ENCODE measurements around the gene SPNS2. TPM values are rescaled to one million over a fixed set of nuclear protein-coding genes. Genes with fewer than 3 reads are reported as not detected.

SPNS2 gene
- total and polyA plus RNA-seq, 2 of the 8 experiments (the other 6 are each of a cell fraction or from before 2014, with no cell fraction given): 1.2 to 1.5 TPM

DNA sequence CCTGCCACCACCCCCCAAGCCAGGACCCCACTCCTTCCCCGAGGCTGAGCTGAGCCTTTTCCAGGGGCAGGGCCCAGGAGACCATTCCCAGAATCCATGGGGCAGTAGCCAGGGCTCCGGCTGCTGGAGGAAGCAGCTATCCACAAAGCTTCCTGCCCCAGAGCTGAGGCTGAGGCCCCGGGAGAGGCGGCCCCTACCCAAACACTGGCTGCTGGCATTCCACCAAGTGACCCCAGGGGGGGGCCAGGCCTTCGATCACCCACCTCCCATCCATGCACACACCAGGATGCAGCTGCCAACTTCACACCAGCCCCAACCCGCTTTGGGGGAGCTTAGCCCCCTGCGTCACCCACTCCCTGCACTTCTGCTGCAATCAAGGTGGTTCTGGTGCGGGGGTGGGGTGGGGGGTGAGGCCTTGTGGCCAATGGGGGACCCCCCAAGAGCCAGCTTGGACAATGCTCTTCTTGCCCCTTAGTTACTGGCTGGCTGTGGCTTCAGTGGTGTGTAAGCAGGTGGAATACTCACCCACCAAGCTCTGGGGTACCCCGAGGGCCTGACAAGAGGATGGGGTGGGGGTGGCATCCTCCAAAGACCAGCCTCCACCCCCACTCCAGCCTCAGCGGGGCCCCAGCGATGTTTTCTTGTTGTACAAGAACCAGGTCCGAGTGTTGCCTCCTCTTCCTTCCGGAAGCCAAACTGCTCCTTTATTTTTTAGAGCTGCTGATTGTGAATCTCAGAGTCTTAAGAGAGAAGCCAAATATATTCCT is 39.7 kb downstream of the SPNS2 start (continued):
- TF ChIP-seq CBX5 (IDR thresholded peaks at IDR 0.05; ENCODE audit: low read depth, low read length): no peak
- no peak for TF ChIP-seq CEBPB (IDR thresholded peaks at IDR 0.05; ENCODE audit: low read depth, low read length)
- TF ChIP-seq, protein P1, sequence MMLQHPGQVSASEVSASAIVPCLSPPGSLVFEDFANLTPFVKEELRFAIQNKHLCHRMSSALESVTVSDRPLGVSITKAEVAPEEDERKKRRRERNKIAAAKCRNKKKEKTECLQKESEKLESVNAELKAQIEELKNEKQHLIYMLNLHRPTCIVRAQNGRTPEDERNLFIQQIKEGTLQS (IDR thresholded peaks at IDR 0.05; ENCODE audit: insufficient read depth, low read depth, low read length): no peak
